GM23338 (cell line): ENCODE data around the gene MRAP. TPM values are rescaled to one million over a fixed set of nuclear protein-coding genes. Genes with fewer than 3 reads are reported as not detected.

Experiments used
- ATAC-seq: fragments of 200-7000 bp; cut with Tn5 transposase; 3 replicates; pipeline ENCODE4 v1.9.1; 2020
- DNase-seq: peaks from one replicate; pipeline ENCODE4 v3.0.0-alpha.2; 2015; ENCODE audit warnings: low spot score
- H2AFZ ChIP-seq: fragments of 200-600 bp; sonication (generic); 2 replicates; pipeline ENCODE4 v1.8.0; 2016; ENCODE audit warnings: antibody characterized with exemption, mild to moderate bottlenecking, moderate library complexity
- H3F3A ChIP-seq: fragments of 200-600 bp; sonication (generic); replicated peaks from 2 replicates; pipeline ENCODE4 v1.8.0; 2017; ENCODE audit warnings: antibody characterized with exemption, mixed run types, low read depth
- H3K27ac ChIP-seq: fragments of 200-600 bp; sonication (generic); 2 replicates; pipeline ENCODE4 v1.6.1; 2016; ENCODE audit warnings: low read depth
- H3K27me3 ChIP-seq: fragments of 200-600 bp; sonication (generic); 2 replicates; pipeline ENCODE4 v1.8.0; 2016; ENCODE audit warnings: mild to moderate bottlenecking, mixed run types, moderate library complexity; ENCODE audit not compliant: insufficient read depth
- H3K36me3 ChIP-seq: fragments of 200-600 bp; sonication (generic); 2 replicates; pipeline ENCODE4 v1.8.0; 2016; ENCODE audit warnings: mild to moderate bottlenecking; ENCODE audit not compliant: insufficient read depth
- H3K4me1 ChIP-seq: fragments of 200-600 bp; sonication (generic); 2 replicates; pipeline ENCODE4 v1.8.0; 2016; ENCODE audit warnings: mild to moderate bottlenecking, moderate library complexity; ENCODE audit not compliant: insufficient read depth
- H3K4me2 ChIP-seq: fragments of 200-600 bp; sonication (generic); 2 replicates; pipeline ENCODE4 v1.7.1; 2017; ENCODE audit warnings: mixed run types
- H3K4me3 ChIP-seq: fragments of 200-600 bp; sonication (generic); 2 replicates; pipeline ENCODE4 v1.6.1; 2016; ENCODE audit warnings: mixed run types
- H3K79me2 ChIP-seq: fragments of 200-600 bp; sonication (generic); replicated peaks from 2 replicates; pipeline ENCODE4 v1.8.0; 2017; ENCODE audit warnings: mild to moderate bottlenecking; ENCODE audit not compliant: insufficient read depth
- H3K9me2 ChIP-seq: fragments of 200-600 bp; sonication (generic); 2 replicates; pipeline ENCODE4 v1.8.0; 2017; ENCODE audit not compliant: insufficient read depth
- H4K20me1 ChIP-seq: fragments of 200-600 bp; sonication (generic); replicated peaks from 2 replicates; pipeline ENCODE4 v1.8.0; 2017; ENCODE audit warnings: mild to moderate bottlenecking; ENCODE audit not compliant: insufficient read depth
- H3K27ac Mint-ChIP-seq: 2 replicates; pipeline ENCODE4 v1.8.0; 2020; ENCODE audit warnings: inconsistent platforms, mild to moderate bottlenecking, moderate library complexity, mixed read lengths
- H3K27me3 Mint-ChIP-seq: 3 replicates; pipeline ENCODE4 v1.8.0; 2022; ENCODE audit warnings: low read depth, mild to moderate bottlenecking, moderate library complexity, mixed read lengths, inconsistent platforms; ENCODE audit not compliant: insufficient read depth, poor library complexity
- H3K36me3 Mint-ChIP-seq: 3 replicates; pipeline ENCODE4 v1.8.0; 2021; ENCODE audit warnings: low read depth, mild to moderate bottlenecking, inconsistent platforms, moderate library complexity, mixed read lengths
- H3K4me1 Mint-ChIP-seq: 3 replicates; pipeline ENCODE4 v1.8.0; 2020; ENCODE audit warnings: mild to moderate bottlenecking, inconsistent platforms, mixed read lengths
- H3K4me3 Mint-ChIP-seq: 3 replicates; pipeline ENCODE4 v1.8.0; 2021; ENCODE audit warnings: moderate library complexity, mild to moderate bottlenecking, inconsistent platforms, mixed read lengths
- H3K9me3 Mint-ChIP-seq: 3 replicates; pipeline ENCODE4 v1.8.0; 2020; ENCODE audit warnings: moderate library complexity, mild to moderate bottlenecking, inconsistent platforms, mixed read lengths
- CREB1 ChIP-seq: fragments of 250-450 bp; sonication (Bioruptor Pico); IDR thresholded peaks from 2 replicates; pipeline ENCODE4 v1.5.0; 2020; ENCODE audit warnings: low read depth, mild to moderate bottlenecking, moderate library complexity
- EZH2 ChIP-seq: fragments of 200-600 bp; sonication (generic); IDR thresholded peaks from one replicate; pipeline ENCODE4 v1.8.0; 2017; ENCODE audit warnings: antibody characterized with exemption, mild to moderate bottlenecking, low read depth; ENCODE audit not compliant: unreplicated experiment
- EZH2phosphoT487 ChIP-seq: fragments of 200-600 bp; sonication (generic); IDR thresholded peaks from one replicate; pipeline ENCODE4 v1.8.1; 2018; ENCODE audit warnings: antibody characterized with exemption; ENCODE audit not compliant: unreplicated experiment
- JUNB ChIP-seq: IDR thresholded peaks from one replicate; pipeline ENCODE4 v1.6.1; 2016; ENCODE audit warnings: antibody characterized with exemption; ENCODE audit not compliant: unreplicated experiment
- NANOG ChIP-seq: IDR thresholded peaks from 2 replicates; pipeline ENCODE4 v1.6.1; 2016; ENCODE audit warnings: antibody characterized with exemption, borderline replicate concordance
- POLR2AphosphoS5 ChIP-seq: IDR thresholded peaks from 2 replicates; pipeline ENCODE4 v1.6.1; 2016; ENCODE audit warnings: antibody characterized with exemption, low read depth
- STAT1 ChIP-seq: IDR thresholded peaks from one replicate; pipeline ENCODE4 v1.6.1; 2016; ENCODE audit warnings: antibody characterized with exemption; ENCODE audit not compliant: unreplicated experiment
- ZNF331 ChIP-seq: fragments of 250-450 bp; sonication (Bioruptor Pico); IDR thresholded peaks from 2 replicates; pipeline ENCODE4 v1.5.0; 2020; ENCODE audit warnings: low read depth, mild to moderate bottlenecking, moderate library complexity
- polyA plus RNA-seq: library from polyadenylated mRNA; unstranded; fragments of >200 nt; fragmentation: Nextera tagmentation; extraction: Ambion mirVana; gene quantifications from 2 replicates; pipeline ENCODE4 v1.2.1, GENCODE V29; 2016
- total RNA-seq: library from RNA; depleted of rRNA; stranded (reverse); fragments of >200 nt; shearing (Covaris generic); gene quantifications from 2 replicates; pipeline ENCODE4 v1.2.3, GENCODE V29; 2014
- TF ChIP-seq, protein P1 (sequence below): IDR thresholded peaks from 2 replicates; pipeline ENCODE4 v1.6.1; 2016; ENCODE audit warnings: antibody characterized with exemption
- TF ChIP-seq, protein P2 (sequence below): IDR thresholded peaks from one replicate; pipeline ENCODE4 v1.6.1; 2018; ENCODE audit warnings: antibody characterized with exemption; ENCODE audit not compliant: unreplicated experiment

Gene MRAP
- total and polyA plus RNA-seq, 2 experiments from 2014 or later: 0.78 TPM; not detected in 1

DNA sequence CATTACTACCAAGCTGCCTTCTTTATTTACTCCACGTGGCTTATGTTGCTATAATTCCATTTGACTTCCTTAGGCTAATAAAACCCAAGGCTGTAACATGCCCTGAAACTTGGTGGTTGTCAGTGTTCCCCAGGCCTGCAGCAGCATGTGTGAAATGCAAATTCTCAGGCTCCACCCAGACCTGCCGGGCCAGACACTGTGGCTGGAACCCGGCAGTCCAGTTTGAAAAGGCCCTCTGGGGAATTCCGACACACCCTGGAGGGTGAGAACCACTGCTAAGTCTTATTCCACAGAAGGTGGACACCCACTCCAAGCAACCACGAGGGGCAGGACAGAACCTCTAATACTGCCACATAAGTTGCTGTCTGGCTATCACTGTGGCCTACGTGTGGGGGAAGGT is 52.8 kb downstream of the MRAP start:
- no peak overlapping the region for H3K27ac Mint-ChIP-seq
- Histone ChIP-seq H3K4me1 (no peaks in the 10 kb centered on the region), H3K4me2 (no peak overlapping the region), H2AFZ (no peak overlapping the region), H3K9me2 (no peaks in the 10 kb centered on the region), H3K27me3 (no peaks in the 10 kb centered on the region), H3K4me3 (no peak overlapping the region), H3K36me3 (peaks cover 75% of the 10 kb centered on the region), H3F3A (0 out of 2 replicates have a peak, but pooled peaks cover 2% of the 10 kb centered on the region), H3K79me2 (no peaks in the 10 kb centered on the region), H4K20me1 (peaks cover 22% of the 10 kb centered on the region), H3K27ac (no peak overlapping the region)
- H3K4me1 Mint-ChIP-seq: no peaks in the 10 kb centered on the region
- peaks cover 94% of the 10 kb centered on the region for H3K36me3 Mint-ChIP-seq
- ATAC-seq: no peak
- H3K27me3 Mint-ChIP-seq: peaks cover 8% of the 10 kb centered on the region
- H3K9me3 Mint-ChIP-seq: no peaks in the 10 kb centered on the region; the same call in 2 of the 3 replicates
- no peak for TF ChIP-seq JUNB
- DNase-seq: no peak
- H3K4me3 Mint-ChIP-seq: no peak overlapping the region

GRCh38 chr21:32352526-32352925 is 53.9 kb downstream of the MRAP start:
- 0 out of 2 replicates have a peak, but pooled peaks cover 6% of the 10 kb centered on the region for H3F3A ChIP-seq
- H3K27ac ChIP-seq: no peak overlapping the region
- H3K27ac Mint-ChIP-seq: no peak overlapping the region
- DNase-seq (no peak), ATAC-seq (no peak)
- peaks cover 30% of the 10 kb centered on the region for H4K20me1 ChIP-seq
- H3K79me2 ChIP-seq: no peaks in the 10 kb centered on the region
- H2AFZ ChIP-seq: no peak overlapping the region
- H3K4me1 Mint-ChIP-seq: no peaks in the 10 kb centered on the region
- TF ChIP-seq, protein P1, sequence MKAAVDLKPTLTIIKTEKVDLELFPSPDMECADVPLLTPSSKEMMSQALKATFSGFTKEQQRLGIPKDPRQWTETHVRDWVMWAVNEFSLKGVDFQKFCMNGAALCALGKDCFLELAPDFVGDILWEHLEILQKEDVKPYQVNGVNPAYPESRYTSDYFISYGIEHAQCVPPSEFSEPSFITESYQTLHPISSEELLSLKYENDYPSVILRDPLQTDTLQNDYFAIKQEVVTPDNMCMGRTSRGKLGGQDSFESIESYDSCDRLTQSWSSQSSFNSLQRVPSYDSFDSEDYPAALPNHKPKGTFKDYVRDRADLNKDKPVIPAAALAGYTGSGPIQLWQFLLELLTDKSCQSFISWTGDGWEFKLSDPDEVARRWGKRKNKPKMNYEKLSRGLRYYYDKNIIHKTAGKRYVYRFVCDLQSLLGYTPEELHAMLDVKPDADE: no peak
- TF ChIP-seq POLR2AphosphoS5 (no peak), EZH2phosphoT487 (no peak), JUNB (no peak), EZH2 (no peak), STAT1 (no peak), CREB1 (CRISPR knock-in tag) (no peak), ZNF331 (CRISPR knock-in tag) (no peak), NANOG (no peak)
- TF ChIP-seq, protein P2, sequence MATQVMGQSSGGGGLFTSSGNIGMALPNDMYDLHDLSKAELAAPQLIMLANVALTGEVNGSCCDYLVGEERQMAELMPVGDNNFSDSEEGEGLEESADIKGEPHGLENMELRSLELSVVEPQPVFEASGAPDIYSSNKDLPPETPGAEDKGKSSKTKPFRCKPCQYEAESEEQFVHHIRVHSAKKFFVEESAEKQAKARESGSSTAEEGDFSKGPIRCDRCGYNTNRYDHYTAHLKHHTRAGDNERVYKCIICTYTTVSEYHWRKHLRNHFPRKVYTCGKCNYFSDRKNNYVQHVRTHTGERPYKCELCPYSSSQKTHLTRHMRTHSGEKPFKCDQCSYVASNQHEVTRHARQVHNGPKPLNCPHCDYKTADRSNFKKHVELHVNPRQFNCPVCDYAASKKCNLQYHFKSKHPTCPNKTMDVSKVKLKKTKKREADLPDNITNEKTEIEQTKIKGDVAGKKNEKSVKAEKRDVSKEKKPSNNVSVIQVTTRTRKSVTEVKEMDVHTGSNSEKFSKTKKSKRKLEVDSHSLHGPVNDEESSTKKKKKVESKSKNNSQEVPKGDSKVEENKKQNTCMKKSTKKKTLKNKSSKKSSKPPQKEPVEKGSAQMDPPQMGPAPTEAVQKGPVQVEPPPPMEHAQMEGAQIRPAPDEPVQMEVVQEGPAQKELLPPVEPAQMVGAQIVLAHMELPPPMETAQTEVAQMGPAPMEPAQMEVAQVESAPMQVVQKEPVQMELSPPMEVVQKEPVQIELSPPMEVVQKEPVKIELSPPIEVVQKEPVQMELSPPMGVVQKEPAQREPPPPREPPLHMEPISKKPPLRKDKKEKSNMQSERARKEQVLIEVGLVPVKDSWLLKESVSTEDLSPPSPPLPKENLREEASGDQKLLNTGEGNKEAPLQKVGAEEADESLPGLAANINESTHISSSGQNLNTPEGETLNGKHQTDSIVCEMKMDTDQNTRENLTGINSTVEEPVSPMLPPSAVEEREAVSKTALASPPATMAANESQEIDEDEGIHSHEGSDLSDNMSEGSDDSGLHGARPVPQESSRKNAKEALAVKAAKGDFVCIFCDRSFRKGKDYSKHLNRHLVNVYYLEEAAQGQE: no peak
- no peaks in the 10 kb centered on the region for H3K4me1 ChIP-seq
- no peaks in the 10 kb centered on the region; the same call in 2 of the 3 replicates for H3K9me3 Mint-ChIP-seq
- no peaks in the 10 kb centered on the region for H3K27me3 ChIP-seq
- peaks cover 77% of the 10 kb centered on the region for H3K36me3 ChIP-seq
- H3K4me3 Mint-ChIP-seq: no peak overlapping the region
- peaks cover 93% of the 10 kb centered on the region for H3K36me3 Mint-ChIP-seq
- no peak overlapping the region for H3K4me3 ChIP-seq
- H3K27me3 Mint-ChIP-seq: peaks cover 8% of the 10 kb centered on the region
- H3K4me2 ChIP-seq: no peak overlapping the region
- no peaks in the 10 kb centered on the region for H3K9me2 ChIP-seq
